Activated T-helper 1 cell treated with anti-CD3 and anti-CD28 coated beads, Interleukin-12 subunit alpha, Interleukin-12 subunit beta, Interleukin-2, Interleukin-4 antibody, amounts not matched to agents 30 ng/mL and 10 ng/mL and 1 ng/mL, durations not matched to agents 14 hours and 24 hours and 36 hours (primary cell): ENCODE data around the gene FGF11. TPM values are rescaled to one million over a fixed set of nuclear protein-coding genes. Genes with fewer than 3 reads are reported as not detected.
A peak's percentile ranks its signal among the peaks of the same experiment; 100 is the strongest.
"Not testable (repeated sequence)": the region's sequence is repeated elsewhere in the genome, so short reads cannot be mapped to it uniquely, and the experiment has no call there.

ENCODE experiments used
- DNase-seq: peaks from one replicate; pipeline ENCODE4 v3.0.0; 2021; ENCODE audit warnings: low spot score
- H3K27ac Mint-ChIP-seq: one replicate; pipeline ENCODE4 v1.8.0; 2021; ENCODE audit warnings: mild to moderate bottlenecking, mixed read lengths
- H3K27me3 Mint-ChIP-seq: one replicate; pipeline ENCODE4 v1.8.0; 2022; ENCODE audit warnings: mild to moderate bottlenecking, moderate library complexity, mixed read lengths; ENCODE audit not compliant: insufficient read depth
- H3K36me3 Mint-ChIP-seq: one replicate; pipeline ENCODE4 v1.8.0; 2021; ENCODE audit warnings: low read depth, mixed read lengths
- H3K4me1 Mint-ChIP-seq: one replicate; pipeline ENCODE4 v1.8.0; 2021; ENCODE audit warnings: low read depth, mixed read lengths
- H3K4me3 Mint-ChIP-seq: one replicate; pipeline ENCODE4 v1.8.0; 2021; ENCODE audit warnings: mild to moderate bottlenecking, moderate library complexity, mixed read lengths
- H3K9me3 Mint-ChIP-seq: one replicate; pipeline ENCODE4 v1.8.0; 2021; ENCODE audit warnings: mixed read lengths
- intact Hi-C: fragments of 100-400 bp; cut with micrococcal nuclease; formaldehyde crosslinking; loops from one replicate; pipeline ENCODE4 v1.15.1; 2024
- total RNA-seq: library from RNA; stranded (reverse); gene quantifications from 2 replicates; pipeline ENCODE4 v1.2.3, GENCODE V29; 2022

Gene FGF11
- total RNA-seq, 1 donor from 2014 or later: 6.4 TPM

DNA sequence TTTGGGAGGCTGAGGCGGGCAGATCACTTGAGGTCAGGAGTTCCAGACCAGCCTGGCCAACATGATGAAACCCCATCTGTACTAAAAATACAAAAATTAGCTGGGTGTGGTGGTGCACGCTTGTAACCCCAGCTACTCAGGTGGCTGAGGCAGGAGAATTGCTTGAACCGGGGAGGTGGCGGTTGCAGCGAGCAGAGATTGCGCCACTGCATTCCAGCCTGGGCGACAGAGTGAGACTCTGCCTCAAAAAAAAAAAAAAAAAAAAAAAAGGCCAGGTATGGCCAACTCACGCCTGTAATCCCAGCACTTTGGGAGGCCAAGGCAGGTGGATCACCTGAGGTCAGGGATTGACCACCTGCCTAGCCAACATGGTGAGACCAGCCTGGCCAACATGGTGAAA lies 35.5 kb downstream of the FGF11 start:
- H3K9me3 Mint-ChIP-seq, DNase-seq, intact Hi-C loops, H3K27me3 Mint-ChIP-seq, H3K4me3 Mint-ChIP-seq, H3K27ac Mint-ChIP-seq, H3K36me3 Mint-ChIP-seq: not testable (repeated sequence)
- H3K4me1 Mint-ChIP-seq: peaks cover 41% of the 10 kb centered on the region

DNA sequence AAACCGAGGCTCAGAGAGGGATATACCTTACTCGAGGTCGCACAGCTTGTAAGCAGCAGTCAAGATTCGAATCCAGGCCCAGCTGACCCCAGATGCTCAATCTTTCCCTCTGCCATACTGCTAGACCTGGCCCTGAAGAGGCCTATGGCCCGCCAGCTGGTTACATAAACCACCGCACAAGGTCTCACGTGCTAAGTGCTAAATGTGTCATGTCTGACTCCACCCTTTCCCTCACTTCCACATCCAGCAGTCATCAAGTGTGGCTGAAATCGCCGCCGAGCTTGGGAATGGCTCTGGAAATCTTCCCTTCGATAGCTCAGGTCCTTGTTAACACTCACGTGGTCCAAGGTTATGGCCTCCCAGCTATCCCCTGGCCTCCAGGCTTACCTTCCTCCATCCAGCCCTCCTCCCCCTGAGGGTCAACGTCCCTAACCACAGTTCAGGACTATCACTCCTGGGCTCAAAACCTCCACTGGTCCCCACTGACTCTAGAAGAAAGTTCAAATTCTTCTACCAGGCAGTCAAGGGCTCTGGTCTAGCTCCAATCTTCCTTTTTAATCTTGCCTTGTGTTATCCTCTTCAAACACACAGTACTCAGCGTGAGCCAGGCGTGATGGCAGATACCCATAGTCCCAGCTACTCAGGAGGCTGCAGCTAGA lies 36.6 kb downstream of the FGF11 start:
- Mint-ChIP-seq H3K36me3 (peaks cover 2% of the 10 kb centered on the region), H3K4me3 (no peak overlapping the region), H3K27me3 (no peaks in the 10 kb centered on the region), H3K4me1 (peaks cover 47% of the 10 kb centered on the region), H3K27ac (no peak overlapping the region), H3K9me3 (no peaks in the 10 kb centered on the region)
- intact Hi-C loops: no loop called here
- no peak for DNase-seq

DNA sequence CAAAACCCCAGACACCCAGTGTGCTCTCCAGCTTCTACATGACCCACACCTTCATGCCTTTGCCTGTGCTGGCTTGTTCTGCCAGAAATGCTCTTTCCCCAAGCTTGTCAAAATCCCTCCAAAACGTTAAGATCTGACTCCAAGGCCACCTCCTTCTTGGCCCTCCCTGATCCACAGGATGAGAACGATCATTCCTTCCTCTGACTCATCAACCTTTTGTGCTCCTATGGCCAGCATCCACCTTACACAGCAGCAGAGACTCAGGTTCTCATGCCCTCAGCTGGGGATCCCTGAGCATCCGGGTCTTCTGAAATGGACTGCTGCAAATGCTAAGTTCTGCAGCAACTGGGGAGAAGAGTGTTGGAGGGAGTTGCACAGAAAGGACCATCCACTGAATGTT lies 37.2 kb downstream of the FGF11 start:
- H3K4me1 Mint-ChIP-seq: peaks cover 46% of the 10 kb centered on the region
- H3K27me3 Mint-ChIP-seq: no peaks in the 10 kb centered on the region
- H3K4me3 Mint-ChIP-seq: no peak overlapping the region
- H3K9me3 Mint-ChIP-seq: no peaks in the 10 kb centered on the region
- H3K27ac Mint-ChIP-seq: peak overlapping the region; percentile 11
- H3K36me3 Mint-ChIP-seq: peaks cover 2% of the 10 kb centered on the region
- intact Hi-C loops: no loop called here
- no peak for DNase-seq

GRCh38 chr17:7476951-7477350 lies 37.6 kb downstream of the FGF11 start:
- Mint-ChIP-seq H3K36me3 (peaks cover 2% of the 10 kb centered on the region), H3K27me3 (no peaks in the 10 kb centered on the region), H3K4me3 (peak overlapping the region; percentile 19), H3K9me3 (no peaks in the 10 kb centered on the region), H3K27ac (no peak overlapping the region), H3K4me1 (peaks cover 44% of the 10 kb centered on the region)
- intact Hi-C loops: no loop called here
- DNase-seq: no peak

DNA sequence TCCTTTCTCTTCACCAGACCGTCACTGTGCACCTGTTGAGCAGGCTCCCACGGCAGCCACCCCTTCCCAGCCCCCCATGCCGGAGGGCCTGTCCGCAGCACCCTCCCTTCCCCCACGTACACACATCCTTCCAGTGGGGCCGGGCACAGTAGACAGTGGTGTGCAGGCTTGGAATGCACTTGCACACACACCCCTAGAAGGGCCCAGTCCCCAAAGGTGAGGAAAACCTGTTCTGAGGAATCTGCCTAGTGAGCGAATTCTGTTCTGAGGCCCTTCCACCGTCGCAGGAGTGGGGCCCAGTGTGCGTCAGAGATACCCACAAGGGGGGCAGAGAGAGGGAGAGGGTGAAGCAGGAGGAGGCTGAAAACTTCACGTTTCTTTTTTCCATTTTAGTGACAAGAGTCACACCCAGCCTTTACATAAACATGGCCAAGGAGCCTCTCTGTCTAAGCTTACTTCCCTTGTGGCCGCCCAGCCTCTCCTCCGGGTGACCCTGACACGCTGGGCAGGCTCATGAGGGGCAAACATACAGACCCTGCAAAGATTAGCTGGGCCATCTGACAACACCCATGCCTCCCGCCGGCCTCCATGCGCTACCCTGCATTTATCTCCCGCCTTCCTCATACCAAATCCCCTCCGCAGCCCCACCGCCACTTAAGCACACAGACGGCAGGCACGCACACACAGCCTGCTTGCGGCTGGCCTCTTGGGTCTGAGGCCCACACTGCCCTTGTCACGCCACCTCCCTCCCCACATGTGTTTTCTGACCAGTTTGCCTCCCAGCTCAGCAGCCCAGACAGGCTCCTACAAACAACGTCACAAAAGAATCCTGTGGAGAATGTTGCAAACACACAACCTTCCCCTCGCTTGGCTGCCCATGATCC lies 38.3 kb downstream of the FGF11 start:
- intact Hi-C loops: no loop called here
- Mint-ChIP-seq H3K9me3 (no peaks in the 10 kb centered on the region), H3K27me3 (no peaks in the 10 kb centered on the region), H3K4me1 (peaks cover 43% of the 10 kb centered on the region), H3K36me3 (peaks cover 2% of the 10 kb centered on the region), H3K27ac (peak overlapping the region; percentile 91), H3K4me3 (peak overlapping the region; percentile 91)
- DNase-seq: no peak

DNA sequence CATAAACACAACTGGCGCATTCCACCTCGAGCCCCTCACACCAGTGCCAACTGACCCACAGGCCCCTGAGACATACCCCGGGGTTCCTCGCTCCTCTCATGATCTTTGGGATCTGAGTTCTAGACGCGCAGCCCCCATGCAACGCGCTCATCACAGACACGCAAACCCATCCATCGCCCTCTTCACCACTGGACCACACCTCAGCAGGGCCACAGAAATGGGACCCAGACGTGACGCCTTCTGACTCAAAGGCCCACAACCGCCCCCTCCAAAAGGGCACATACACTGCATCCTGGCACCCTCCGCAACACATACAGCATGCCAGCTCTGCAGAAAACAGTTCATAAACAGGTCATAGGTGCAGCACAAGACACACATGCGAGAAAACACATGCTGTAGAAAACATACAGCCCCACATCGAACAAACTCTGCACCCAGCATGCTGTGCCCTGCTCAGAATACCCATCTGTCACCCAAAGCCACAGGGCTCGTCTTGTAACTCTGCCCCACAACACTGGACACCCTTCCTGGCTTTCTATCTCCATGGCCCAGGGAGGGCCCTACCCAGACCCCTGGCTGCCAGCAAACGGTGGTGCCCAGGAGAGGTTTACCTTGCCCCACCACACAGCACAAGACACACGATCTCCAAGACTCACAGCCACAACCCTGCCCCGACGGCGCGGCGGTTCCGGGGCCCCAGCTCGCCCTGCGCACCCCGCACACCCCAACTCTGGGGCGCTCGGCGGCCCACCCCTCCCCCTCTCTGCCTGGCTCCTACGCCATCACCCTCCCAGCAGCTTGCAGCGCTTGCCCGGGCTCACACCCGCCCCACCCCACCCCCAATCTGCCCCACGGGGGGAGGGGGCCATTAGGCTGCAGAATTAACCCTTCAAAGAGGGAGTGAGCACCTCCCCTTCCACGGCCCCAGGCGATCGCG lies 39.2 kb downstream of the FGF11 start:
- Mint-ChIP-seq H3K4me3 (peak overlapping the region; percentile 91), H3K27ac (peak overlapping the region; percentile 91), H3K36me3 (peaks cover 2% of the 10 kb centered on the region), H3K9me3 (no peaks in the 10 kb centered on the region), H3K27me3 (no peaks in the 10 kb centered on the region), H3K4me1 (peaks cover 49% of the 10 kb centered on the region)
- DNase-seq: peak; percentile 39
- intact Hi-C loops: loop anchor here (1.0 kb wide), 2 partner anchors 23 to 94 kb away; no protein-coding TSS in a partner anchor

- Mint-ChIP-seq H3K4me3 (peak within 1 kb of the TSS; percentile 91), H3K27me3 (no peaks in the 10 kb centered on the region), H3K4me1 (peaks cover 49% of the 10 kb centered on the region), H3K36me3 (peaks cover 2% of the 10 kb centered on the region), H3K27ac (peak within 1 kb of the TSS; percentile 91), H3K9me3 (no peaks in the 10 kb centered on the region)
- intact Hi-C loops: loop anchor here (1.0 to 5.0 kb wide), 3 partner anchors 24 to 127 kb away; partner anchors contain the start of gene KCTD11
- DNase-seq: peak; percentile 59
Observed at GRCh38 chr17:7479213-7480088, 40.1 kb downstream of the FGF11 start, which contains the start of gene ZBTB4. ZBTB4 (minus strand) TSS chr17:7479631; CDS start chr17:7466801, 12,830 bp downstream.

GRCh38 chr17:7480089-7480384 lies 40.7 kb downstream of the FGF11 start:
- H3K36me3 Mint-ChIP-seq: peaks cover 4% of the 10 kb centered on the region
- no peak for DNase-seq

DNA sequence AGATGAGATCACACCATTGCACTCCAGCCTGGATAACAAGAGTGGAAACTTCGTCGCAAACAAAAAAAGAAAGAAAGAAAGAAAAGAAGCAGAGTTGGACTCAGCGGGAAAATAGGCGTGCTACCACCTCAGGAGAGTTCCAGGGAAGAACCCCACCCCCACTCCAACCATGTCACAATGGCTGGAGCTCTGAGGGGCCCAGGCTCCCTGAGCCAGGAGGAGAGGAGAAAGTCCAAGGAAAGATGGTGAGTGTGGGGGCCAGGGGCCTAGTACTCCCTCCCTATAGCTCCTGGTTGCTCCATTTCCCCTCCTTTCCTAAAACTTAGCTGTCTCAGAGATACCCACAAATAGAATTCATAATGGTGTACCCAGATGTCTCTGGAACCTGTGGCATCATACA lies 42.0 kb downstream of the FGF11 start, which contains the start of gene SLC35G6:
TSS of gene SLC35G6 (plus strand) at position 172 of the 400 bp plus-strand sequence. CDS start at position 243, 71 bp downstream.
- peaks cover 12% of the 10 kb centered on the region for H3K36me3 Mint-ChIP-seq
- intact Hi-C loops: loop anchor here (5.0 kb wide), 1 partner anchor 129 kb away; the partner anchor contains the start of gene KCTD11
- not testable (repeated sequence) for H3K9me3 Mint-ChIP-seq, H3K27me3 Mint-ChIP-seq, DNase-seq
- H3K4me1 Mint-ChIP-seq: peaks cover 57% of the 10 kb centered on the region
- peak within 1 kb of the TSS; percentile 56 for H3K27ac Mint-ChIP-seq
- peak within 1 kb of the TSS; percentile 88 for H3K4me3 Mint-ChIP-seq

More at GRCh38 chr17:7480089-7480384, 40.7 kb downstream of the FGF11 start:
- Mint-ChIP-seq H3K4me1 (peaks cover 53% of the 10 kb centered on the region), H3K9me3 (no peaks in the 10 kb centered on the region), H3K27ac (peak overlapping the region; percentile 83), H3K27me3 (no peaks in the 10 kb centered on the region), H3K4me3 (peak overlapping the region; percentile 88)
- intact Hi-C loops: loop anchor here (5.0 kb wide), 1 partner anchor 128 kb away; the partner anchor contains the start of gene KCTD11

- intact Hi-C loops: loop anchor here (5.0 kb wide), 1 partner anchor 130 kb away; the partner anchor contains the start of gene KCTD11
- H3K4me1 Mint-ChIP-seq: peaks cover 55% of the 10 kb centered on the region
- peak overlapping the region; percentile 56 for H3K27ac Mint-ChIP-seq
- H3K36me3 Mint-ChIP-seq: peaks cover 15% of the 10 kb centered on the region
- H3K9me3 Mint-ChIP-seq, DNase-seq, H3K27me3 Mint-ChIP-seq: not testable (repeated sequence)
- peak overlapping the region; percentile 96 for H3K4me3 Mint-ChIP-seq
Observed at GRCh38 chr17:7481842-7482741, 42.8 kb downstream of the FGF11 start.

DNA sequence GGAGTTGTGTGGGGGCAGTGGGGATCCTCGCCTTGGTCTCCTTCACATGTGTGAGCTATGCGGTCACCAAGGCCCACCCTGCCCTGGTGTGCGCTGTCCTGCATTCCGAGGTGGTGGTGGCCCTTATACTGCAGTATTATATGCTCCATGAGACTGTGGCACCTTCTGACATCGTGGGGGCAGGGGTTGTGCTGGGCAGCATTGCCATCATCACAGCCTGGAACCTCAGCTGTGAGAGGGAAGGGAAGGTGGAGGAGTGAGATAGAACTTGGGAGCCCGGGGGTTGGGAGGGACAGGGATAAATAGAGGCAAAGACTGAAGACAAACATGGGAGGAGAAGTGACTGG lies 43.4 kb downstream of the FGF11 start:
- peak overlapping the region; percentile 96 for H3K4me3 Mint-ChIP-seq
- peaks cover 55% of the 10 kb centered on the region for H3K4me1 Mint-ChIP-seq
- not testable (repeated sequence) for DNase-seq, H3K27me3 Mint-ChIP-seq, H3K9me3 Mint-ChIP-seq
- peak overlapping the region; percentile 98 for H3K27ac Mint-ChIP-seq
- peaks cover 20% of the 10 kb centered on the region for H3K36me3 Mint-ChIP-seq
- intact Hi-C loops: loop anchor here (5.0 kb wide), 1 partner anchor 130 kb away; the partner anchor contains the start of gene KCTD11
